K562 (cell line): ENCODE data around the gene FTL. TPM values are rescaled to one million over a fixed set of nuclear protein-coding genes. Genes with fewer than 3 reads are reported as not detected.

Experiments
- ATF4 ChIP-seq: fragments of 450-650 bp; formaldehyde crosslinking; IDR thresholded peaks from 2 replicates; pipeline ENCODE4 v1.4.0; 2022; ENCODE audit warnings: mild to moderate bottlenecking, moderate library complexity
- BHLHE40 ChIP-seq: IDR thresholded peaks from 2 replicates; pipeline ENCODE4 v1.6.1; 2011; ENCODE audit warnings: low read length, improper control_type of control experiment
- CHD2 ChIP-seq: IDR thresholded peaks from 2 replicates; pipeline ENCODE4 v1.6.1; 2011; ENCODE audit warnings: low read depth, low read length
- DIDO1 ChIP-seq: fragments of 450-650 bp; IDR thresholded peaks from 2 replicates; pipeline ENCODE4 v1.6.1; 2016; ENCODE audit warnings: low read depth, missing biosample characterization, missing genetic modification characterization
- ELK1 ChIP-seq: sonication (generic); formaldehyde crosslinking; IDR thresholded peaks from 2 replicates; pipeline ENCODE4 v1.8.1; 2022; ENCODE audit warnings: missing genetic modification reagents
- FOS ChIP-seq: IDR thresholded peaks from 3 replicates; pipeline ENCODE4 v1.6.1; 2011; ENCODE audit not compliant: insufficient read length; ENCODE audit errors: extremely low read depth
- KAT2B ChIP-seq: IDR thresholded peaks from one replicate; pipeline ENCODE4 v1.6.1; 2012; ENCODE audit warnings: low read depth, mild to moderate bottlenecking, control low read depth, inconsistent platforms, low read length, moderate library complexity
- LARP7 ChIP-seq: fragments of 450-650 bp; IDR thresholded peaks from 2 replicates; pipeline ENCODE4 v1.6.1; 2016
- NFIC ChIP-seq: fragments of 450-650 bp; IDR thresholded peaks from 2 replicates; pipeline ENCODE4 v1.6.1; 2017; ENCODE audit warnings: mild to moderate bottlenecking, inconsistent platforms
- NR2F6 ChIP-seq: fragments of 450-650 bp; formaldehyde crosslinking; IDR thresholded peaks from 2 replicates; pipeline ENCODE4 v1.4.0; 2020; ENCODE audit warnings: mild to moderate bottlenecking
- POLR2A ChIP-seq: fragments of 450-650 bp; conservative IDR thresholded peaks from 2 replicates; pipeline ENCODE4 v1.6.1; 2016
- RNF2 ChIP-seq: sonication (generic); IDR thresholded peaks from 2 replicates; pipeline ENCODE4 v1.6.1; 2016
- SAFB ChIP-seq: fragments of 200-400 bp; formaldehyde crosslinking; IDR thresholded peaks from 2 replicates; pipeline ENCODE4 v1.6.1; 2017; ENCODE audit warnings: low read depth, low read length, borderline replicate concordance
- SMAD4 ChIP-seq: fragments of 250-450 bp; sonication (Bioruptor Pico); conservative IDR thresholded peaks from 2 replicates; pipeline ENCODE4 v1.8.0; 2021; ENCODE audit warnings: inconsistent platforms, mild to moderate bottlenecking, moderate library complexity
- SMARCA4 ChIP-seq: fragments of 450-650 bp; IDR thresholded peaks from 2 replicates; pipeline ENCODE4 v1.6.1; 2016
- SMARCE1 ChIP-seq: fragments of 450-650 bp; IDR thresholded peaks from 2 replicates; pipeline ENCODE4 v1.7.1; 2016; ENCODE audit warnings: mild to moderate bottlenecking
- ZMIZ1 ChIP-seq, 2 experiments: fragments of 150-350 bp in 1 of 2; IDR thresholded peaks; 2 replicates each; pipeline ENCODE4 v1.6.1; 2012 to 2016; ENCODE audit warnings: low read depth in 2 of 2, low read length in 2 of 2, mild to moderate bottlenecking in 1 of 2, moderate library complexity in 1 of 2
- ZNF518B ChIP-seq: fragments of 250-450 bp; sonication (Bioruptor Pico); IDR thresholded peaks from 2 replicates; pipeline ENCODE4 v1.5.0; 2021; ENCODE audit warnings: mild to moderate bottlenecking, moderate library complexity
- ZNF639 ChIP-seq, 2 experiments: fragments of 200-800 bp in 1 of 2; sonication (Bioruptor generic) in 1 of 2; sonication (generic) in 1 of 2; formaldehyde crosslinking in 1 of 2; IDR thresholded peaks in 1 of 2; conservative IDR thresholded peaks in 1 of 2; 2 replicates each; pipeline versions ENCODE4 v1.5.0 to v1.6.1; 2016 to 2020; ENCODE audit warnings: missing compliant biosample characterization in 1 of 2, missing genetic modification characterization in 1 of 2, missing genetic modification reagents in 1 of 2
- polyA plus RNA-seq, 8 experiments: library from polyadenylated mRNA; depleted of rRNA in 4 of 8; stranded (reverse) in 5 of 8; unstranded in 3 of 8; fragments of >200 nt; fragmentation: Nextera tagmentation in 2 of 8; fragmentation: Illumina TruSeq in 1 of 8; extraction: Ambion mirVana in 2 of 8; extraction: Trizol in 1 of 8; gene quantifications; 2 replicates each; pipeline versions ENCODE4 v1.2.1 to v1.2.3, GENCODE V29; 2011 to 2014; ENCODE audit warnings: inconsistent platforms in 1 of 8, missing spikeins in 1 of 8
- total RNA-seq, 7 experiments: library from RNA; depleted of rRNA in 6 of 7; stranded (reverse); fragments of >200 nt in 6 of 7; fragmentation: Illumina TruSeq in 2 of 7; extraction: Trizol in 2 of 7; gene quantifications; 2 replicates each; pipeline versions ENCODE4 v1.2.1 to v1.2.3, GENCODE V29; 2011 to 2021; ENCODE audit warnings: low replicate concordance in 1 of 7

Gene FTL
- total and polyA plus RNA-seq, 9 of the 15 experiments (the other 6 are each of a cell fraction or from before 2014, with no cell fraction given): 1,231 to 27,415 (median 3,965) TPM

- TF ChIP-seq ELK1: no peak
- TF ChIP-seq SAFB: no peak
- TF ChIP-seq BHLHE40: peak; percentile 100
- peak in 1 of 2 experiments; percentile 91; a peak in 2 of 4 replicates for TF ChIP-seq ZNF639 (CRISPR knock-in tag; conservative IDR thresholded peaks at IDR 0.05 in 1 of 2, IDR thresholded peaks at IDR 0.05 in 1 of 2)
- no peak for TF ChIP-seq ZNF518B
- TF ChIP-seq SMARCE1: no peak
- peak; percentile 53; the same call in 1 of the 2 replicates for TF ChIP-seq CHD2
- TF ChIP-seq LARP7: no peak
- TF ChIP-seq DIDO1 (tag): peak; percentile 57; the same call in 1 of the 2 replicates
- TF ChIP-seq NR2F6: peak; percentile 6; the same call in 1 of the 2 replicates
- no peak for TF ChIP-seq ATF4 (CRISPR knock-in tag)
- peak; percentile 72 for TF ChIP-seq NFIC
- TF ChIP-seq FOS: peak; percentile 91
- TF ChIP-seq SMAD4 (CRISPR knock-in tag): peak; percentile 83
- TF ChIP-seq POLR2A: peak; percentile 68
- no peak for TF ChIP-seq KAT2B
- no peak for TF ChIP-seq ZMIZ1 (IDR thresholded peaks at IDR 0.05; ENCODE audit: low read depth in 2 of 2, low read length in 2 of 2)
- TF ChIP-seq RNF2: 0 out of 2 replicates have a peak, but pooled peaks have one; percentile 21
- TF ChIP-seq SMARCA4: no peak
These were observed 10.4 kb upstream of the FTL start, which contains the start of gene BAX (continued) for GRCh38 chr19:48954595-48955307.
